CD4-positive, alpha-beta memory T cell (primary cell): ENCODE data around the gene HIGD1C. TPM values are rescaled to one million over a fixed set of nuclear protein-coding genes. Genes with fewer than 3 reads are reported as not detected.

Experiments
- CTCF ChIA-PET: fragments of 350-600 bp; sonication (Branson Sonifier 250); formaldehyde crosslinking; loops from one replicate; lab custom pipeline; 2021; ENCODE audit warnings: inconsistent platforms; ENCODE audit not compliant: partially characterized antibody; lab: Charles Lee
- POLR2A ChIA-PET: fragments of 350-600 bp; sonication (Branson Sonifier 250); formaldehyde crosslinking; loops from one replicate; lab custom pipeline; 2021; ENCODE audit not compliant: partially characterized antibody; lab: Charles Lee
- DNase-seq, 5 donors: peaks; one replicate each; pipeline versions ENCODE4 v3.0.0 to v3.0.0-alpha.2; 2020 to 2022; ENCODE audit warnings: mixed read lengths in 1 of 5
- H3K27ac ChIP-seq: one replicate; pipeline ENCODE4 v1.7.0; 2013; ENCODE audit warnings: low read depth, low read length
- H3K27me3 ChIP-seq: 2 replicates; pipeline ENCODE4 v1.7.0; 2013; ENCODE audit warnings: mild to moderate bottlenecking, low read length, moderate library complexity; ENCODE audit not compliant: insufficient read depth
- H3K36me3 ChIP-seq: 2 replicates; pipeline ENCODE4 v1.7.0; 2013; ENCODE audit warnings: mild to moderate bottlenecking, low read length, moderate library complexity; ENCODE audit not compliant: insufficient read depth
- H3K4me1 ChIP-seq: 2 replicates; pipeline ENCODE4 v1.7.0; 2013; ENCODE audit warnings: mild to moderate bottlenecking, low read length, moderate library complexity; ENCODE audit not compliant: insufficient read depth
- H3K4me3 ChIP-seq, 2 donors: one replicate each; pipeline ENCODE4 v1.7.0; 2013; ENCODE audit warnings: low read length in 2 of 2, mild to moderate bottlenecking in 1 of 2
- H3K9me3 ChIP-seq, 2 donors: one replicate each; pipeline ENCODE4 v1.7.0; 2013; ENCODE audit warnings: low read length in 2 of 2, control low read depth in 1 of 2; ENCODE audit not compliant: control insufficient read depth in 1 of 2
- H3K27ac Mint-ChIP-seq, 7 donors: one replicate each; pipeline ENCODE4 v1.8.0; 2020 to 2021; ENCODE audit warnings: mixed read lengths in 7 of 7, mild to moderate bottlenecking in 6 of 7, inconsistent platforms in 3 of 7, moderate library complexity in 3 of 7
- H3K27me3 Mint-ChIP-seq, 2 donors: one replicate each; pipeline ENCODE4 v1.8.0; 2020 to 2021; ENCODE audit warnings: mixed read lengths in 2 of 2
- H3K36me3 Mint-ChIP-seq, 2 donors: one replicate each; pipeline ENCODE4 v1.8.0; 2020 to 2021; ENCODE audit warnings: mixed read lengths in 2 of 2, inconsistent platforms in 1 of 2, mild to moderate bottlenecking in 1 of 2
- H3K4me1 Mint-ChIP-seq, 4 donors: one replicate each; pipeline ENCODE4 v1.8.0; 2020 to 2021; ENCODE audit warnings: mixed read lengths in 4 of 4, mild to moderate bottlenecking in 1 of 4
- H3K4me3 Mint-ChIP-seq, 8 donors: one replicate each; pipeline ENCODE4 v1.8.0; 2020 to 2021; ENCODE audit warnings: mixed read lengths in 8 of 8, mild to moderate bottlenecking in 7 of 8, moderate library complexity in 6 of 8, inconsistent platforms in 3 of 8
- H3K9me3 Mint-ChIP-seq, 8 donors: one replicate each; pipeline ENCODE4 v1.8.0; 2020 to 2021; ENCODE audit warnings: mixed read lengths in 8 of 8, mild to moderate bottlenecking in 5 of 8, inconsistent platforms in 3 of 8, moderate library complexity in 1 of 8
- intact Hi-C: fragments of 100-400 bp; cut with micrococcal nuclease; formaldehyde crosslinking; loops from one replicate; pipeline ENCODE4 v1.15.1; 2023
- polyA plus RNA-seq, 2 donors: library from polyadenylated mRNA; unstranded; fragments of 300-500 nt; fragmentation: Illumina TruSeq; gene quantifications; one replicate each; pipeline ENCODE4 v1.2.3, GENCODE V29; 2021
- total RNA-seq, 2 experiments: library from RNA; stranded (reverse); gene quantifications; one replicate each; pipeline ENCODE4 v1.2.3, GENCODE V29; 2021

The HIGD1C gene
- total and polyA plus RNA-seq, 4 experiments from 2014 or later = not detected

DNA sequence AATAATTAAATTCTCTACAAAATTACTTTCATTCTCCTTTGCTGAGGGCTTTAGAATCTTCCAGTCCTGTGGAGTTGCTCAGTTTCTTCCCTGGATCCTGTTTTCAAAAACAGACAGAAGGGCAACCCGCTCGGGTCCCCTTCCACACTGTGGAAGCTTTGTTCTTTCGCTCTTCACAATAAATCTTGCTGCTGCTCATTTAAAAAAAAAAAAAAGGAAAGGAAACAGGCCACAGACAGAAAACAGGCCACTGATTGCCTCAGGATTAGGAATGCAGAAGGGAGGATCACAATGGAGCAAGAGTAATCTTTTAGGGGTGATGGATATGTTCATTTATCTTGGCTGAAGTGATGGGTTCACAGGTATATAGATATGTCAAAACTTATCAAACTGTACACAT is 29.5 kb upstream of the HIGD1C start:
- Histone ChIP-seq H3K36me3 (no peaks in the 10 kb centered on the region), H3K27me3 (no peaks in the 10 kb centered on the region), H3K4me3 (no peak overlapping the region), H3K9me3 (no peaks in the 10 kb centered on the region), H3K27ac (no peak overlapping the region), H3K4me1 (peaks cover 9% of the 10 kb centered on the region)
- H3K4me1 Mint-ChIP-seq = peaks cover 5 to 11% (median 7%) of the 10 kb centered on the region in 4 donors
- no peak for DNase-seq
- POLR2A ChIA-PET = no interaction called here
- H3K27me3 Mint-ChIP-seq = peaks cover 1 to 7% of the 10 kb centered on the region in 2 donors
- peaks cover 2% of the 10 kb centered on the region in 2 donors for H3K36me3 Mint-ChIP-seq
- CTCF ChIA-PET = no interaction called here
- peaks cover 0 to 13% (median 4%) of the 10 kb centered on the region in 8 donors for H3K9me3 Mint-ChIP-seq
- H3K4me3 Mint-ChIP-seq = peak overlapping the region in 1 of 8 donors; percentile 1
- no peak overlapping the region for H3K27ac Mint-ChIP-seq
- intact Hi-C loops = no loop called here

DNA sequence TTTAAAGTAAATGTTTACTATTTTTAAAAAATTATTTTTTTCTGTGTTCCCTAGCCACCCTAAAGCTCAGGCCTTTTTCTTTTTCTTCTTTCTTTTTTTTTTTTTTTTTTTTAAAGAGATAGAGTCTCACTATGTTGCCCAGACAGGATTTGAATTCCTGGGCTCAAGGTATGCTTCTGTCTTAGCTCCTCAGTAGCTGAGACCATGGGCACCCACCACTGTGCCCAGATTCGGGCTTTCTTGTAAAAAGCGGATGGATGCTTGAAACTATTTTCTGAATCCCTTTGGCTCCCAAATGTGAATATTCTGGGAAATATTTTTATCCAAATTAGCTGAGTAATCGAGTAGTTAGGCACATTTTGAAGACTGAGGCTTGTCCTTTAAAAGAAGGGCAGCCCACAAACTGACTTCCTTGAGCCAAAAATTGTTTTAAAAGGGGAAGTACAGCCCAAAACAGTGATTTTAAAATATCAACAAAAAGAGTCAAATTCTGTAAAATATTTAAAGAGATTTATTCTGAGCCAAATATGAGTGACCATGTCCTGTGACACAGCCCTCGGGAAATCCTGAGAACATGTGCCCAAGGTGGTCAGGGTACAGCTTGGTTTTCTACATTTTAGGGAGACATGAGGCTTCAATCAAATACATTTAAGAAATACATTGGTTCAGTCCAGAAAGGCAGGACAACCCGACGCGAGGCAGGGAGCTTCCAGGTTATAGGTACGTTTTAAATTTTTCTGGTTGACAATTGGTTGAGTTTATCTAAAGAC is 28.8 kb upstream of the HIGD1C start:
- no peaks in the 10 kb centered on the region for H3K27me3 ChIP-seq
- H3K36me3 ChIP-seq = no peaks in the 10 kb centered on the region
- Mint-ChIP-seq H3K27ac (peak overlapping the region in 1 of 7 donors; percentile 43), H3K4me1 (peaks cover 5 to 11% (median 6%) of the 10 kb centered on the region in 4 donors), H3K36me3 (no peaks in the 10 kb centered on the region), H3K9me3 (peaks cover 0 to 7% (median 0%) of the 10 kb centered on the region in 8 donors), H3K4me3 (peak overlapping the region in 6 of 8 donors; percentile 0 to 61 (median 39)), H3K27me3 (peaks cover 0 to 4% of the 10 kb centered on the region in 2 donors)
- no peak overlapping the region for H3K4me3 ChIP-seq
- CTCF ChIA-PET = no interaction called here
- no peak overlapping the region for H3K27ac ChIP-seq
- intact Hi-C loops = no loop called here
- no peaks in the 10 kb centered on the region for H3K9me3 ChIP-seq
- H3K4me1 ChIP-seq = peaks cover 9% of the 10 kb centered on the region
- POLR2A ChIA-PET = no interaction called here
- DNase-seq = no peak

GRCh38 chr12:50924131-50924438 is 28.3 kb upstream of the HIGD1C start:
- intact Hi-C loops = no loop called here
- peaks cover 9% of the 10 kb centered on the region for H3K4me1 ChIP-seq
- Mint-ChIP-seq H3K36me3 (no peaks in the 10 kb centered on the region), H3K4me1 (peaks cover 5 to 11% (median 6%) of the 10 kb centered on the region in 4 donors), H3K4me3 (peak overlapping the region in 6 of 8 donors; percentile 0 to 61 (median 39)), H3K27ac (peak overlapping the region in 1 of 7 donors; percentile 43), H3K27me3 (peaks cover 0 to 4% of the 10 kb centered on the region in 2 donors), H3K9me3 (peaks cover 0 to 4% (median 0%) of the 10 kb centered on the region in 8 donors)
- no peaks in the 10 kb centered on the region for H3K36me3 ChIP-seq
- H3K9me3 ChIP-seq = no peaks in the 10 kb centered on the region
- ChIA-PET CTCF (no interaction called here), POLR2A (no interaction called here)
- no peak overlapping the region for H3K27ac ChIP-seq
- no peak overlapping the region for H3K4me3 ChIP-seq
- H3K27me3 ChIP-seq = no peaks in the 10 kb centered on the region
- no peak for DNase-seq

- no peak overlapping the region for H3K4me3 ChIP-seq
- Mint-ChIP-seq H3K4me3 (peak overlapping the region in 7 of 8 donors; percentile 26 to 75 (median 51)), H3K9me3 (peaks cover 0 to 4% (median 0%) of the 10 kb centered on the region in 8 donors), H3K27me3 (peaks cover 0 to 4% of the 10 kb centered on the region in 2 donors), H3K4me1 (peaks cover 5 to 11% (median 6%) of the 10 kb centered on the region in 4 donors), H3K36me3 (no peaks in the 10 kb centered on the region), H3K27ac (peak overlapping the region in 4 of 7 donors; percentile 35 to 71 (median 60))
- no peak for DNase-seq
- H3K27ac ChIP-seq = no peak overlapping the region
- no peaks in the 10 kb centered on the region for H3K9me3 ChIP-seq
- H3K27me3 ChIP-seq = no peaks in the 10 kb centered on the region
- ChIA-PET POLR2A (no interaction called here), CTCF (no interaction called here)
- H3K4me1 ChIP-seq = peaks cover 9% of the 10 kb centered on the region
- intact Hi-C loops = no loop called here
- no peaks in the 10 kb centered on the region for H3K36me3 ChIP-seq
These were observed 27.7 kb upstream of the HIGD1C start for GRCh38 chr12:50924439-50925341.

- Histone ChIP-seq H3K4me1 (peaks cover 9% of the 10 kb centered on the region), H3K27ac (no peak overlapping the region), H3K4me3 (no peak overlapping the region), H3K27me3 (no peaks in the 10 kb centered on the region), H3K36me3 (no peaks in the 10 kb centered on the region), H3K9me3 (no peaks in the 10 kb centered on the region)
- intact Hi-C loops = no loop called here
- peaks cover 5 to 11% (median 6%) of the 10 kb centered on the region in 4 donors for H3K4me1 Mint-ChIP-seq
- H3K9me3 Mint-ChIP-seq = no peaks in the 10 kb centered on the region
- H3K27ac Mint-ChIP-seq = peak overlapping the region in 2 of 7 donors; percentile 15 to 35
- H3K4me3 Mint-ChIP-seq = peak overlapping the region in 2 of 8 donors; percentile 52 to 68
- POLR2A ChIA-PET = no interaction called here
- DNase-seq = no peak
- CTCF ChIA-PET = no interaction called here
- no peaks in the 10 kb centered on the region for H3K36me3 Mint-ChIP-seq
- no peaks in the 10 kb centered on the region for H3K27me3 Mint-ChIP-seq
These were observed 27.0 kb upstream of the HIGD1C start for GRCh38 chr12:50925342-50925651.

GRCh38 chr12:50925920-50926319 is 26.4 kb upstream of the HIGD1C start:
- Mint-ChIP-seq H3K27ac (no peak overlapping the region), H3K27me3 (no peaks in the 10 kb centered on the region), H3K4me3 (no peak overlapping the region), H3K36me3 (no peaks in the 10 kb centered on the region), H3K9me3 (no peaks in the 10 kb centered on the region), H3K4me1 (peaks cover 5 to 11% (median 6%) of the 10 kb centered on the region in 4 donors)
- H3K36me3 ChIP-seq = no peaks in the 10 kb centered on the region
- ChIA-PET CTCF (no interaction called here), POLR2A (no interaction called here)
- intact Hi-C loops = no loop called here
- no peak overlapping the region for H3K4me3 ChIP-seq
- H3K4me1 ChIP-seq = peaks cover 9% of the 10 kb centered on the region
- H3K27me3 ChIP-seq = no peaks in the 10 kb centered on the region
- H3K9me3 ChIP-seq = no peaks in the 10 kb centered on the region
- no peak overlapping the region for H3K27ac ChIP-seq
- no peak for DNase-seq

DNA sequence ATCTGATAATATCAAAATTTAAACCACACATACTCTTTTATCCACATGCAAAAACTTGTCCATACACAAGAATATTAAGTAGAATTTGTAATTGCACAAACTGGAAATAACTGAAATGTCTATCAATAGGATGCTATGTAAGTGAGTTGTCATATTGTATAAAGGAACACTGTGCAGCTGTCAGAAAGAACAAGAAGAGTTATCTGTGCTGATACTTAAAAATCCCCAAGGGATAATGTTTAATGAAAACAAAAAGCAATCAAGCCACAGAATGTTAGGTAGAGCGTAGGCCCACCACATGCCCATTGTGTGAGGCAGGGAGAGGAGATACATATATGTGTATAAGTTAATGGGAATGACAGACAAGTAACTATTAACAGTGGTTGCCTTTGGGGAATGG is 25.9 kb upstream of the HIGD1C start:
- no peaks in the 10 kb centered on the region for H3K9me3 Mint-ChIP-seq
- ChIA-PET POLR2A (no interaction called here), CTCF (no interaction called here)
- H3K36me3 Mint-ChIP-seq = no peaks in the 10 kb centered on the region
- intact Hi-C loops = no loop called here
- DNase-seq = no peak
- no peak overlapping the region for H3K27ac Mint-ChIP-seq
- Histone ChIP-seq H3K4me1 (peaks cover 9% of the 10 kb centered on the region), H3K27me3 (no peaks in the 10 kb centered on the region), H3K4me3 (no peak overlapping the region), H3K27ac (no peak overlapping the region), H3K36me3 (no peaks in the 10 kb centered on the region), H3K9me3 (no peaks in the 10 kb centered on the region)
- peaks cover 5 to 11% (median 6%) of the 10 kb centered on the region in 4 donors for H3K4me1 Mint-ChIP-seq
- no peaks in the 10 kb centered on the region for H3K27me3 Mint-ChIP-seq
- H3K4me3 Mint-ChIP-seq = peak overlapping the region in 1 of 8 donors; percentile 17
